Putamen (tissue), 1 donor: ENCODE measurements around the gene RAD18.

Experiments
- DNase-seq: peaks from one replicate; pipeline ENCODE4 v3.0.0-alpha.2; 2016; ENCODE audit warnings: low spot score

RAD18 gene

DNA sequence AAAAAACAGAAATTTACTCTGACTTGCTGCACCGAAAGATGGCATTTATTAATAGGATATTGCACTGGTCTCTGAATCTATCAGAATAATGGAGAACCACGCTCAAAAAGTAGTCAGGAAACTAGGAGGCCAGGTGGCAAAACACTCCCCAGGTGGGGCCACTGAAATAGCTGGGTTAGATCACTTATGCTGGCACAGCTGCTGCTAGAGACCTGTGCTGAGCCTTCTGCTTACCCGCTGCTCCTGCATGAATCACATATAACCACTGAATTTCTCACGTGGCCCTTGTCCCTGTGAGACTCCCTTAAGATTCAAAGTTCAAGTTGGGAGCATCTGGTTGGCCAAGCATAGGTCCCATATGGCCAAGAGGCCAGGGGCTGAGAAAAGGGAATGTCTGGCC is 127.9 kb downstream of the RAD18 start:
- DNase-seq = no peak

DNA sequence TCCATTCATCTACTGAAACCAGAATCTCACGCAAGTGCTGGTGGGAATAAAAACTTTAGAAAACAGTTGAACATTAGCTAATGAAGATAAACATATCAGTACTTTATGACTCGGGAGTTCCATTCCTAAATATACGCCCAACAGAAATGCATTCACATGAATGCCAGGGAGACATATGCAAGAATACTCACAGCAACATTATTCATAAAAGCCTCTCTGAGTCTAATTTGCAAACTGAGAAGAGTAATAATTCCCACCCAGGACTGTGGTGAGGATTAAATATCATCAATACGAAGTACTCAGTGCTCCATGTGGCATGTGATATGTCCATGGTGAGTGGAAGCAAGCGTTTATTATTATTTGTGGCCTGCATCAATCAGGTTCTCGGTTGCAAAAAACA is 128.3 kb downstream of the RAD18 start:
- DNase-seq = no peak

DNA sequence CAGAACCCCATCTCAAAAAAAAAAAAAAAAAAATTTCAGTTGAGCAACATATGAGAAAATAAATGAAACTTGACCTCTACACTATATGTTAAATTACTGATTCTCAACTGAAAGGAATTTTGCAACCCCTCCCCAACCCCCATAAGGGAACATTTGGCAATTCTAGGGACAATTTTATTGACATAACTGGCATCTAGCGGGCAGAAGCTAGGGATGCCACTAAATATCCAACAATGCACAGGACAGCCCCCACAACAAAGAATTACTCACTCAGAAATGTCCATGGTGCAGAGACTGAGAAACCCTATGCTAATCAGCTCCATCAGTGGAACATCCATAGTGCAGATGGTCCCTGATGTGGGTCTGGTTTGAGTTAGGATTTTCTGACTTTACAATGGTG is 135.6 kb downstream of the RAD18 start:
- no peak for DNase-seq
